ENCODE results near the gene ABCA7.

Gene ABCA7

DNA sequence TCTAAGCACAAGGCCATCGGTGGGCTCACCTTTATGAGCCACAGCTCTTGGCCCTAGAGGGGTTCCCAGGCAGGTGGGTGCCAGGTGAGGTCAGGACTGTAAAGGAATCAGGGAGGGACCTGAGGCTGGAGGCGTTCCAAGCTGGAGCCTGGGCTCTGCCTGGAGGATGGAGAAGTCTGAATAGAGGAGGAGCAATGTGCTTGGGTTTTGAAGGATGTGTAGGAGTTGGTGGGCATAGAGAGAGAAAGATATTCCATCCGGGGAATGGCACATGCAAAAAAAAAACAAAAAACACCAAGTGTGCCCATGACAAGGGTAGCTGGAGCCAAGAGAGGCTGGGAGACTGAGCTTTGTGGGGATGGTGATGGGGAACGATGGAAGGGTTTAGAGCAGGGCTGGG is 37.3 kb upstream of the ABCA7 start:
- no peak for DNase-seq
- intact Hi-C loops (cut with DNase I): no loop called here

GRCh38 chr19:1003283-1003682 is 36.6 kb upstream of the ABCA7 start:
- no peak for DNase-seq

DNA sequence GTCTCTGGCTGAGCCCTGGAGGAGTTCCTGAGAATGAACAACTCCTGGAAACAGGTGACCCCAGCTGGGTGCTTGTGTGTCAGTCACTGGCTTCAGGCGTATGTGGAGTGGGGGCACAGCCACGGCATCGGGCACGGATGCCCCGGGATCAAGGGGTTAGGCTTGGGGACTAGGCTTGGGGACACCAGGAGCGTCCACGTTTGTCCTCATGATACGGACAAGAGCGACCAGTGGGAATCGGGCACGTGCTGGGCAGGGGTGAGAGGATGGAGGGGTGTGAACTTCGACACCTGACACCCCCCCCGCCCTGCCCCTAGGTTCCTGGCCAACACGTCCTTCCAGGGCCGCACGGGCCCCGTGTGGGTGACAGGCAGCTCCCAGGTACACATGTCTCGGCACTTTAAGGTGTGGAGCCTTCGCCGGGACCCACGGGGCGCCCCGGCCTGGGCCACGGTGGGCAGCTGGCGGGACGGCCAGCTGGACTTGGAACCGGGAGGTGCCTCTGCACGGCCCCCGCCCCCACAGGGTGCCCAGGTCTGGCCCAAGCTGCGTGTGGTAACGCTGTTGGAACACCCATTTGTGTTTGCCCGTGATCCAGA is 35.6 kb upstream of the ABCA7 start:
- DNase-seq: no peak
- intact Hi-C loops (cut with DNase I): no loop called here

More at GRCh38 chr19:1003283-1003682, 36.6 kb upstream of the ABCA7 start:
- intact Hi-C loops (cut with DNase I): no loop called here

DNA sequence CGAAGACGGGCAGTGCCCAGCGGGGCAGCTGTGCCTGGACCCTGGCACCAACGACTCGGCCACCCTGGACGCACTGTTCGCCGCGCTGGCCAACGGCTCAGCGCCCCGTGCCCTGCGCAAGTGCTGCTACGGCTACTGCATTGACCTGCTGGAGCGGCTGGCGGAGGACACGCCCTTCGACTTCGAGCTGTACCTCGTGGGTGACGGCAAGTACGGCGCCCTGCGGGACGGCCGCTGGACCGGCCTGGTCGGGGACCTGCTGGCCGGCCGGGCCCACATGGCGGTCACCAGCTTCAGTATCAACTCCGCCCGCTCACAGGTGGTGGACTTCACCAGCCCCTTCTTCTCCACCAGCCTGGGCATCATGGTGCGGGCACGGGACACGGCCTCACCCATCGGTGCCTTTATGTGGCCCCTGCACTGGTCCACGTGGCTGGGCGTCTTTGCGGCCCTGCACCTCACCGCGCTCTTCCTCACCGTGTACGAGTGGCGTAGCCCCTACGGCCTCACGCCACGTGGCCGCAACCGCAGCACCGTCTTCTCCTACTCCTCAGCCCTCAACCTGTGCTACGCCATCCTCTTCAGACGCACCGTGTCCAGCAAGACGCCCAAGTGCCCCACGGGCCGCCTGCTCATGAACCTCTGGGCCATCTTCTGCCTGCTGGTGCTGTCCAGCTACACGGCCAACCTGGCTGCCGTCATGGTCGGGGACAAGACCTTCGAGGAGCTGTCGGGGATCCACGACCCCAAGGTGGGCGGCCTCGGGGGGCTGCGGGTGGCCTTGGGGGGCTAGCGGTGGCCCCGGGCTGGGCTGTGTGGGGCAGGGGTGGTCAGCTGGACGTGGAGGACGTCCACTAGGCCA is 34.9 kb upstream of the ABCA7 start:
- intact Hi-C loops (cut with DNase I): no loop called here
- no peak for DNase-seq

- intact Hi-C loops (cut with DNase I): no loop called here
- DNase-seq: no peak
Measured at GRCh38 chr19:1006711-1007398, 33.1 kb upstream of the ABCA7 start.

- intact Hi-C loops (cut with DNase I): no loop called here
- DNase-seq: no peak
Measured at GRCh38 chr19:1007399-1008251, 32.3 kb upstream of the ABCA7 start.

- intact Hi-C loops (cut with DNase I): no loop called here
- DNase-seq: no peak
Measured at GRCh38 chr19:1008268-1009040, 31.5 kb upstream of the ABCA7 start.

GRCh38 chr19:1009041-1009980 is 30.6 kb upstream of the ABCA7 start:
- no peak for DNase-seq
- intact Hi-C loops (cut with DNase I): no loop called here

- intact Hi-C loops (cut with DNase I): loop anchor here (10.0 kb wide), 1 partner anchor 175 kb away; no protein-coding TSS in a partner anchor
- no peak for DNase-seq
Measured at GRCh38 chr19:1009981-1010538, 29.8 kb upstream of the ABCA7 start.

DNA sequence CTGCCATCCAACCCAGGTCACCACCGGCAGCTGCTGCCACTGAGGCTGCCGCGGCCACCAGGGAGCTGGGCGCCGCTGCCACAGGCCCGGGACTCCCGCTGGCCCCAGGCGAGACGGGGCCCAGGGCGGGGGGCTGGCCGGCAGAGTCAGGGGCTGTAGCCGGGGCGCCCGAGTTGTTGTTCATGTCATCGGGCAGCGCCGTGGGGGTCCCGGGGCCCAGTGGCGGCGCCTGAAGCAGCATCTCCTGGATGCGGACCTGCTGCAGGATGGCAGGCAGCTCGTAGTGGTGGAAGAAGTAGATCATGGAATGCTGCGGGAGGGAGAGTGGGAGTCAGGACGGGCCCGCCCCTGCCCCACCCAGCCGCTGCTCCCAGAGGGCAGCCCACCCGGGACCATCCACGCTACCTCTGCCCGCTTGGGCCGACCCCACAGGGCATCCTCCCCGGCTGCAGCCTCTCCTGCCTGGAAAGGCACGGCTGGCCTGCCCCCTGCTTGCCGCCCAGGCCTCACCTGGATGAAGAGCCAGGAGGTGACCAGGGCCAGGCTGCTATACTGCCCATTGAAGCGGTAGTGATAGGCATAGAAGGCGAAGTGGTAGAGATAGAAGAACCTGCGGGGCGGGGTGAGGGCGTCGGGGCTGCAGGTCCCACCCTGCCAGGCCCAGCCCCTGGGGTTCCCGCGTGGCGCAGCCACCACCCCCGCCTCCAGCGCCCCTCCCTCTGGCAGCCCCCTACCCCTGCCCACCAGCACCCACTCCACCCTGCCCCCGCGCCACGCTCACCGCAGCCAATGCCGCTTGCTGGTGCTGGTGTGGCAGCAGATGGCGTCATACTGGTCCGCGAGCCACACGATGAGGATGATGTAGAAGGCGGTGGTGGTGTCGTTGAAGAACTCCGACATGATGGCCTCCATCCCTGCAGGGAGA is 29.1 kb upstream of the ABCA7 start:
- no peak for DNase-seq
- intact Hi-C loops (cut with DNase I): loop anchor here (10.0 kb wide), 1 partner anchor 174 kb away; no protein-coding TSS in a partner anchor

GRCh38 chr19:1011831-1012333 is 28.0 kb upstream of the ABCA7 start:
- intact Hi-C loops (cut with DNase I): loop anchor here (10.0 kb wide), 1 partner anchor 173 kb away; no protein-coding TSS in a partner anchor
- no peak for DNase-seq

- no peak for DNase-seq
- intact Hi-C loops (cut with DNase I): loop anchor here (10.0 kb wide), 1 partner anchor 172 kb away; no protein-coding TSS in a partner anchor
Measured at GRCh38 chr19:1012334-1012733, 27.6 kb upstream of the ABCA7 start.

DNA sequence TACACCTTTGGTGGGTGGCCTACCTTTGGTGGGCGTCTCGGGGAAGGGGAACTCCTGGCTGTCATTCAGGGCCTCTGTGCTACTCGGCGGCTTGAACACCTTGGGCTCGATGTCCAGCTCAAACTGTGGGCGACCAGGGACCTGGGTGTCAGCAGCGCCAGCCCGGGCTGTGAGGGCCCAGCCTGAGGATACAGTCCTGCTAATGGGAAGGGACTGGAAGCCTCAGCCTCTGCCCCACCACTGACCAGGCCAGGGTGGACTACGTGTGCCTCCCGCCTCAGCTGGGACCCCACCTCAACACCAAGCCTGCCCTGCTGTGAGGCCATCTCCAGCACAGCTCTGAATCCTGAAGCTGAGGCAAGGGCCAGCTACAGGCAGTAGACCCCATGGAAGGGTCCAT is 26.7 kb upstream of the ABCA7 start:
- intact Hi-C loops (cut with DNase I): loop anchor here (10.0 kb wide), 1 partner anchor 172 kb away; no protein-coding TSS in a partner anchor
- DNase-seq: no peak

DNA sequence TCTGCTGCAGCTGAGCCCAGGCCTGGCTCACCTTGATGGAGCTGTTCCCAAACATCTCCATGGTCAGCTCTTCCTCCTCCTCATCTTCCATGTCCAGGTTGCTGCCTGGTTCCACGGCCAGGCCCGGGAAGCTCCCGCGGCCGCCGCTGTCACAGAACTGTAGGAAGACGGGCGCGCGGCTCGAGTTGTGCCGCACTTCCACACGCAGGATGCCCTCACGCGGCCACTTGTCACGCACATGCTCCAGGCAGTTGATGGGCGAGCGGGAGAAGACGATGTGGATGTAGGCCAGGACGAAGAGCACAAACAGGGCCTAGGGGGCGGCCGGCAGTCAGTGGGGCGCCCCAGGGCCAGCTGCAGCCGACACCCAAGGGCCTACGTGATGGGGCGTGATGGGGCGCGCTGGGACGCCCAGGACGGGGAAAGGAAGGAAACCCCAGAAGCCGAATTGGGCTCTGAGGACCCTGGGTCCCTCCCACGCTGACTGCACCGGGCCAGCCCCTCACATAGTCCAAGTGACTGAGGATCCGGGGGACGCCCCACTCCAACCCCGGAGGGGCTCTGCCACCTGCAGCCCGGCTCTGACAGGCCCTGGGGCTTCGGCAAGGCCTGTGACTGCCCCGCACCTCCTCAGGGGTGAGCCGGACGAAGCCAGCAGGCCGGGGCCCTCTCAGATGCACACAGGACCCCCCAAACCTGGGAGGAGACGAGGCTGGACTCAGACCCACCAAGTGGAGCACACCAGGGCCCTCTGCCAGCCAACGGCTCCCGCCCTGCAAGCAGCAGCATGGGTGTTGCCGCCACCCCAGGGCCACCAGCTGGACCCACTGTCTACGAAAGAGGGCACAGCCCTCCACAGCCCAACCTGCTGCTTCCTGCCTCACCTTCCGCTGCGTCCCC is 25.5 kb upstream of the ABCA7 start:
- intact Hi-C loops (cut with DNase I): loop anchor here (10.0 kb wide), 1 partner anchor 170 kb away; no protein-coding TSS in a partner anchor
- no peak for DNase-seq

Data from head of caudate nucleus (tissue), 42 donors.